Medulla oblongata (tissue), 1 donor: ENCODE measurements around the gene HNRNPR.
"Not testable (repeated sequence)": the region's sequence is repeated elsewhere in the genome, so short reads cannot be mapped to it uniquely, and the experiment has no call there.

Experiments
- DNase-seq: peaks from one replicate; pipeline ENCODE4 v3.0.0-alpha.2; 2015; ENCODE audit errors: extremely low spot score

HNRNPR gene

DNA sequence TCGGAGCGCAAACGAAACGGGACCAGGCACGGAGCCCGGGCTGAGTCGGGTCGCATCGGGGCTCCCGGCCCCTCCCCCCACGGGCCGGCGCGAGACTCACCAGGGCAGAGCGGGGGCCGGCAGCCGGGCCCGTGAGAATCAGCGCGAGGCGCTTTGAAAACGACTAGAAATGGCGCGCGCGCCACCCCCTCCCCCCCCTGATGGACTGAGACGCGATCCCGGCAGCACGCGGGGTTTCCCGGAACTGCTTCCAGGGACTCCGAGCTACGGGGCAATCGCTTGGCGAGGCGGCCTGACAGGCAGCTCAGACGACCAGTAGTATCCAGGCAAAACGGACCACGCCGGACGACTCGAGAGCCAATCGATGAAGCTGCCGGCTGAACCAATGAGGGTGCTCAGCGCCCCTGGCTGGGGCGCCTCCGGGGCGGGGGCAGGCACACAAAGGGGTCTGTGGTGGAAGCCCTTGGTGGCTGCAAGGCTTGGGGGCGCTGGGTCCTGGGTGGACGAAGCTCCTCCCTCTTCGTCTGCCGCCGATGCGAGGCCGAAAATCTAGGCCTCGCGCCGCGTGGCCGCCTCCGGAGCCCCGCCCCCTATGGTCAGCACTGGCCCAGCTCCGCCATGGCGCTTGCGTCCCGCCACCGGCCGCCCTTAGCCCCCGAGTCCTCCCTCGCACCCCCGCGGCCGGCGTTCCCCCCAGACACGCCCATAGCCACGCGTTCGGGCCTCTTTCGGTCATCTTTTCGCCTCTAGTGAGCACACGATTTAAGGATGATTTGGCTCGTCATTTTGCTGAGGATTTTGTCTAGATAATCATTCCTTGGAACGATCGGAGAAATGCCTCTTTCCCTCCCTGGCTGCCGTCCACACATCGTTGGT is at the start of gene HNRNPR:
Gene HNRNPR, minus strand, starts transcription at position 174 of the 876 bp plus-strand sequence. CDS start 3,276 bp downstream, outside the sequence.
- DNase-seq, result peak; percentile 99

DNA sequence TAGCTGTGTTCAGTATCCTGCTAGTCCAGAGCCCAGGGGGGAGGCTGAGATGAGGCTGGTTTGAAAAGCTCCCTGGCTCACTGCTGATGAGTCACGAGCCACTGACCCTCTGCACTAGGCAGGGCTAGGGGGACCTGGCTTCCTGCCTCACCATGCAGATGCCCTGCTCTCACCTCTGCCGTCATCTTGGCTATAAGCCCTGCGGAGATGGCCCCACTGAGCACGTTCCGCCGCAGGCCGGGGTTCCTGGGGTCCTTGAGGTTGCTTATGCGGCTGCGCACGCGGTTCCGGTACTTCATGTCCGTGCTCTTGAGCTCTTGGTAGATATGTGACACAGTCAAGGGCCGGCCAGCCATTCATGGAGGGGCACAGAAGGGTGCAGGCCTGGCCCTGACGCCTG is 49.6 kb upstream of the HNRNPR start:
- DNase-seq, result no peak

GRCh38 chr1:23392125-23392855 is 48.2 kb upstream of the HNRNPR start:
- no peak for DNase-seq

GRCh38 chr1:23389837-23390321 is 45.8 kb upstream of the HNRNPR start:
- DNase-seq, result no peak

GRCh38 chr1:23387494-23387893 is 43.4 kb upstream of the HNRNPR start:
- no peak for DNase-seq

DNA sequence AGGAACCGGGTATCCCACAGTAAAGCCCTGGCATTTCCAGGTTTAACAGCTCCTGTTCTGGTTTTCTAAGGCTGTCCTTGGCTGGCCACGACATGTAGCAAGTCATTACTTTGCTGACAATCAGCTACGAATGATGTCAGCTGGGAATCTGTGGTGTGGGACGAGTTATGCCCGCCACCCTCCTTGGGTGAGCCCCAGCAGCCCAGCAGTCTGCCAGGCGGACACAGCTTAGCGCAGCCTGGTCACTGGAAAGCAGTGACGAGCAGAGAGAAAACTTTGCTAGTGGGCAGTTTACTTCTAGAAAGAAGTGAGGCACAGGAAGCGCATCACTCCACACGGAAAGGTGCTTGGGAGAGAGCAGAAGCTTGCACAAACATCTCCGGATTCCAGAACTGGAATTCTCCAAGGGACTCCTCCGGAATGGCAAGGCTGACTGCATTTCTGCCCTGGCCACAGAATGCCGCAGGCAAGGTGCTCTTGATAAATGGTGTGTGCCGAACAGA is 41.1 kb upstream of the HNRNPR start:
- DNase-seq, result no peak

GRCh38 chr1:23384312-23385058 is 40.4 kb upstream of the HNRNPR start:
- no peak for DNase-seq

- DNase-seq, result no peak
These were observed 39.7 kb upstream of the HNRNPR start for GRCh38 chr1:23383577-23384311.

DNA sequence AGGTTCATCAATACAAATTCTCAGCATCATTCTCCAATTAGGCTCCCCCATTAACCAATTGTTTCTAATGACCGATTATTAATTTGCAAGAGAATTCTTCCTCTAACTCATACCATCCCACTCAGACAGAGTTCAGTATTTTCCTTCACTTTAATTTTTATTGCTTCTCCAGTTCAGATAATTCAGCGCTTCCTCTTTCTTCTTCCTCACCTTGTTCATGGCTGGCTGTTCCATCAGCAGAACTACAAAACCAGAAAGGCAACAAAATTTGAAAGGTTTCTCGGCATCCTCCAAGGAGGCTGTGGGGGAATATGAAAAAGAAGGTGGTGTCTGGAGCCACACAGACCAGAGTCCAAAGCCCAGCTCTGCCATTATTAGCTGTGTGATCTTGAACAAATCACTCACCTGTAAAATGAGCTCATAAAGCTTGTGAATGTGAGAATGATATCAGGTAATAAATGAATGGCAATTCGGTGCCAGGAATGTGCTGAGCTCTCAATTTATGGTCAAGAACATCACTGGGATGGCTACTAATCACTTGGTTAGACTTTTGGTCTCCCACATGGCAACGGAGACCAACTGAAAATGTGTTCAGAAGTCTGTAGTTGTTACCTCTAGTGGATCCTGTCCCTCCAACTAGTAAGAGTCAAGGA is 37.3 kb upstream of the HNRNPR start:
- no peak for DNase-seq

DNA sequence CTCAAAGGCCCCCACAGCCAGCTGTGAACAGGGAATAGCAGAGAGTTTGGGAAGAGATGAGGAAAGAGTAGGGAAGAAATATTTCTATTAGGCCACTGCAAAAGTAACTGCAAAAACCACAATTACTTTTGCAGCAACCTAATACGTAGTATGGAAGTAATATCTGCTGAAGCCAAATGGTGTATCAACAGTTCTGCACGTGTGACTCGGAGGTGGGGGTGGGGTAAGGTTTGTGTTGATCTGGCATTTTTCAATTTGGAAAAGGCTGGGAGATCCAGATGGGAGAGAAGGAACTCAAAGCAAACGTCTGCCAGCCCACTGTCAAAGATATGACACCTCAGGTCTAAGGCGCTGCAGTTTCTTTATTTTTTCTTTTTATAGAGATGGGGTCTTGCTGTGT is 36.6 kb upstream of the HNRNPR start:
- DNase-seq, result no peak

DNA sequence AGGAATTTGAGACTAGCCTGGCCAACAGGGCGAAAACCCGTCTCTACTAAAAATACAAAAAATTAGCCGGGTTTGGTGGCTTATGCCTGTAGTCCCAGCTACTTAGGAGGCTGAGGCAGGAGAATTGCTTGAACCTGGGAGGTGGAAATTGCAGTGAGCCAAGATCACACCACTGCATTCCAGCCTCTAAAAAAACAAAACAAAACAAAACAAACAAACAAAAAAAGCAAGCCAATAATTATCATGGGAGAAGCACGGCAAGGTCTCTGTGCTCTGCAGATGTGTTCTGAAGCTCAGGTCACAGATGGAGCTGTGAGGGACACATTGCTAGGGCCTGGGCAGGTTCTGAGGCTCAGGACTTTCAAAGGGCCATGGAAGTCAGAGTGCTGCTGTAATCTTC is 36.2 kb upstream of the HNRNPR start:
- not testable (repeated sequence) for DNase-seq

GRCh38 chr1:23376890-23377811 is 33.1 kb upstream of the HNRNPR start:
- no peak for DNase-seq

DNA sequence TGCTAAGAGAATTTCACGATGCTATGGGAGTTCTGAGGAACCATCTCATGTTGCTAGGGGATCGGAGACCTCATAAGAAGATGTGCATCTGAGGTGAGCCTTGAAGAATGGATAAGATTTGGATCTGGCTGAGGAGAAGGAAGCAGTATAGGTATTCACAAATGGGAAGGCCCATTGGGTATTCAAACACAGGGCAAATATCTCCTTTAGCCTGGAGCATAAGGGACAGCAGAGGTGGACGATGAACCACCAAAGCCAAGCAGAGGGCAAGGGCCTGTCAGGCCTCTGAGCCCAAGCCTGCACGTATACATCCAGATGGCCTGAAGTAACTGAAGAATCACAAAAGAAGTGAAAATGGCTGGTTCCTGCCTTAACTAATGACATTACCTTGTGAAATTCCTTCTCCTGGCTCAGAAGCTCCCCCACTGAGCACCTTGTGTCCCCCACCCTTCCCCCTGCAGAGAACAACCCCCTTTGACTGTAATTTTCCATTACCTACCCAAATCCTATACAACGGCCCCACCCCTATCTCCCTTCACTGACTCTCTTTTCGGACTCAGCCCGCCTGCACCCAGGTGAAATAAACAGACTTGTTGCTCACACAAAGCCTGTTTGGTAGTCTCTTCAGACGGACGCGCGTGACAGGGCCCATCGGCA is 30.1 kb upstream of the HNRNPR start:
- DNase-seq, result not testable (repeated sequence)

DNA sequence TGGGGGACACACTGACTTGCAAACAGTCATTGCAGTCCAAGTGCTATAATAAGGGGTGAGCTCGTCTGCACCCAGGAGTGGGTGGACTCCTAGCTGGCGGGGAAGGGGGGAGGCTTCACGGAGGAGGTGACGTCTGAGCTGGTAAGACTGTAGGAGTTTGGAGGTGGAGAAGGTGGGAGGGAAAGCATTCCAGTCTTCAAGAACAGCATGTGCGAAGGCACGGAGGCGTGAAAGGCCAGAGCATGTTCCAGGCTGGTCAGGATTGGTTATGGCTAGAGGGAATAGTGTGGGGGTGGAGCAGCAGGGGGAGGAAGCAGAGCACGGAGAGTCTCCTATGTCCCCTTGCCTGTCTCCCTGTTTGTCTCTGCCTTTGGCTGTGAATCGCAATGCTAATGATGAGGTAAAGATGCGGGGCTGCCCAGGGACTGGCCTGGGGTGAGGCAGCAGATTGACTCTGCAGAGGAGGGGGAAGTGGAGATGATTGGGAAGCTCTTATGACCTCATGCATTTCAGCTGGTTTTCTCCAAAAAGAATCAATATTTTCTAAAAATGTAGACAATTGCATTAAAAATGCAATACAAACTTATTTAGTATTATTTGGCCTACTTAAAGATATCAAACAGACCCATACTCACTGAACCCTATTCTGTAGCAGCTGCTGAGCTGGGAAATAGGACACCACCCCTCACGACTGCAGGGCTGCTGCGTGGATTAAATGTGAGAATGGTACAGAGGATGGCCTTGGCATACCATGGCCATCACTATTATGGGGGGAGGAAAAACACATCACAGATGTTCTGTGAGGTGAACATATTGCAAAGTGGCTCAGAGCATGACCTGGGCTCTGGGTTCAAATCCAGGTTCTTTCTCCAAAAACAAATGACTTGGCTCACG is 28.1 kb upstream of the HNRNPR start:
- DNase-seq, result no peak

DNA sequence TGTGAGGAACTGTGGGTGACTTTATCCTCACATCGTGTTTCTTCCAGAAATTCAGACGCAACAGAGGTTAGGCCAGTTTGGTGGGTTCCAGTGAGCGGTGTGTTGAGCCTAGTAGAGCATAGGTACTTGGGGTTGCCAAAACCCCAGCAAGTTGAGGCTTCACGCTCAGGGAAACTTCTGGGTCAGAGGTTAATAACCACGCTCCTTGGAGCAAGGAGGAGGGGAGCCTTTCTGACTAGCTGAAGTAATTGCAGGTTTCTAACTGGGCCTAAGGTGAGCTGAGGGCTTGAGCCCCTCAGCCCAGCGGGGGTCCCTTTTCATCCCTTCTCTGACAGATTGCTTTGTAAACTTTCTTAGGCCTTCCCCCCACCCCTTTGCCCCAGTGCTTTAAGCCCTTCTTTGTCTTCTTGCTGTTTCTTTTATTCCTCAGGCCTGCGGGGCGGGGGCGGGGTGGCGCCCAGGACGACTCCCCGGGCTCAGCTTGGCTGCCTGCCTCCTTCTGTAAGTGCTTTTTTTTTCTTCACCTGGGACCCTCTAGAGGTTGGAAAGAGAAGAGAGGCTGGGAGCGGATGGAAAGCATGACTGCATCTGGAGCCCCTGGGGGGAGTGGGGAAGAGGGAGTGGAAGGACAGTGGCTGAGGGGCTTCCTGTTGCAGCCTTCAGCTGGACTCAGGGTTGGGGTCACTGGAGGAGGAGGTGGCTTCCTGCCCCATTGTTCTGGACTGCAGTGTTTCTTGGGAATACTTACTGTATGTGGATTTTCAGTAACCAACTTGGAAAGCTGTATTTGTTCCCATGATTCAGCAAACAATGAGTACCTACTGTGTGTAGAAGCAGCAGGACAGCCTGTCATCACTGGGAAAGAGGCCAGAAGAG is 26.9 kb upstream of the HNRNPR start:
- DNase-seq, result no peak

DNA sequence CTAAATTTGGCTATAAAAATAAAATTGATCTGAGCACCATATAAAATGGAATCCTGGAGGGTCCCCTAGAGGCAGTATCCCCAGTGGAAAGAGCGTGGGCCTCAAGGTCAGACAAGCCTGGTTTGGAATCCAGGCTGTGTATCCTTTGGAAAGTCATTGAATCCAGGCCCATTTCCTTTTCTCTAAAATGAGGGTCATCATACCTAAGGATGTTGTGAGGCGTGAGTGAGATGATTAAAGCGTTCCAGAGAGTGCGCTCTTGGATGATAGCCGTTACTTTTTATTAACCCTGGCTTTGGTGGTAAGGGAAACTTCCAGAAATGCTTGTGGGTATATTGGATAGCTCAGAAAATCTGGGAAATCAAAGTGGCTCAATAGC is 26.2 kb upstream of the HNRNPR start:
- DNase-seq, result no peak
